ENCODE data around the gene HNRNPL. TPM values are rescaled to one million over a fixed set of nuclear protein-coding genes. Genes with fewer than 3 reads are reported as not detected.
"Not testable (repeated sequence)": the region's sequence is repeated elsewhere in the genome, so short reads cannot be mapped to it uniquely, and the experiment has no call there.

The HNRNPL gene
- total RNA-seq, 1 experiment from 2014 or later, result 281 TPM

DNA sequence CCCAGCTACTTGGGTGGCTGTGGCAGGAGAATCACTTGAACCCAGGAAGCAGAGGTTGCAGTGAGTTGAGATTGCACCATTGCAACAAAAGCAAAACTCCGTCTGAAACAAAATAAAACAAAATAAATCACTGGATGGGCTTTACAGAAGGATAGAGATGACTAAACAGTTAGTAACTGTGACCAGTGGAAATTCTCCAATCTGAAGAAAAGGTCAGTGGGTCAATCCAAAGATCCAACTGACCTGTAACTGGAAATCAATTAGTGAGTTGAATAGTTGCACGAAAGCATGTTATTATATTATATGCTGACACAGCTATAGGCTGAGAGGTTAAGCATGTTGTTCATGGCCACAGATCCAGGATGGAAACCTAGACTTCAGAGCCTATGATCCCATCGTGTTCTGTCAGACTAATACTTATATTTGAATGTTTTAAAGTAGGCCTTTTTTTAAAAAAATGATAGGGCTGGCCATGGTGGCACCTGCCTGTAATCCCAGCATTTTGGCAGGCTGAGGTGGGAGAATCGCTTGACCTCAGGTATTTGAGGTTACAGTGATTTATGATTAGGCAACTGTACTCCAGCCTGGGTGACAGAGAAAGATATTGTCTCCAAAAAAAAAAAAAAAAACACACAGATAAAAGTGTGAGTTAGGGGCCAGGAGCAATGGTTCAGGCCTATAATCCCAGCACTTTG lies 19.6 kb downstream of the HNRNPL start:
- no peak for DNase-seq (ENCODE audit: low spot score)

GRCh38 chr19:38829203-38829602 lies 20.6 kb downstream of the HNRNPL start:
- DNase-seq (ENCODE audit: low spot score), result not testable (repeated sequence)

DNA sequence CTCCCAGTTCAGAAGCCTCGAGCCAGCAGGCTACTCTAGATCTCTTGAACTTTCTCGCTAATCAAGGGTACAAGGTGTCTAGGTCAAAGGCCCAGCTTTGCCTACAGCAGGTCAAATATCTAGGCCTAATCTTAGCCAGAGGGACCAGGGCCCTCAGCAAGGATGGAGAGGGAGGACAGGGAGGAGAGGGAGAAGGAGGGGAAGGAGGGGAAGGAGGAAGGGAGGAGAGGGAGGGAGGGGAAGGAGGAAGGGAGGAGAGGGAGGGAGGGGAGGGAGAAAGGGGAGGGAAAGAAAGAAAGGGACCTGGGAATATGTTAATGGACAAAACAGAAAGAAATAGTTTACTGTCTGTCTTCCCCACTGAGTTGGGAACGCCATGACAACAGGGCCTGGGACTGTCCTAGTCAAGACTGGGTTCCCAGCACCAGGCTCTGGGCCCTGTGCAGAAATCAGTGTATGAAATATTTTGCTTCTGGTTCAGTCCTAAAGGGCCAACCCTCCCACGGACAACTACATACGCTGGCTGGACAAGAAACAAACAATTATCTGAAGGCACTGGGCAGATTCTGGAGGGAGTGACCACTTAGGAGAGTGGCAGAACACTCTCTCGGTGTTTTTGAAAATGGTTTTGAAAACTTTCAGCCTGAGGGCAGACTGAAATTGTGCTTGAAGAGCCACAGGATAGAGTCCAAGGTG lies 22.8 kb downstream of the HNRNPL start:
- DNase-seq (ENCODE audit: low spot score), result no peak

DNA sequence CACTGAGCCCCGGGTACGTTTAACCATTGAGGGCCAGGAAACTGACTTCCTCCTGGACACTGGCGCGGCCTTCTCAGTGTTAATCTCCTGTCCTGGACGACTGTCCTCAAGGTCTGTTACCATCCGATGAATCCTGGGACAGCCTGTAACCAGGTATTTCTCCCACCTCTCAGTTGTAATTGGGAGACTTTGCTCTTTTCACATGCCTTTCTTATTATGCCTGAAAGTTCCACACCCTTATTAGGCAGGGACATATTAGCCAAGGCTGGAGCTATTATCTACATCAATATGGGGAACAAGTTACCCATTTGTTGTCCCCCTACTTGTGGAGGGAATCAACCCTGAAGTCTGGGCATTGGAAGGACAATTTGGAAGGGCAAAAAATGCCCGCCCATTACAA lies 23.9 kb downstream of the HNRNPL start:
- DNase-seq (ENCODE audit: low spot score), result not testable (repeated sequence)

- DNase-seq (ENCODE audit: low spot score), result not testable (repeated sequence)
These were observed 28.5 kb downstream of the HNRNPL start for GRCh38 chr19:38821230-38821825.

DNA sequence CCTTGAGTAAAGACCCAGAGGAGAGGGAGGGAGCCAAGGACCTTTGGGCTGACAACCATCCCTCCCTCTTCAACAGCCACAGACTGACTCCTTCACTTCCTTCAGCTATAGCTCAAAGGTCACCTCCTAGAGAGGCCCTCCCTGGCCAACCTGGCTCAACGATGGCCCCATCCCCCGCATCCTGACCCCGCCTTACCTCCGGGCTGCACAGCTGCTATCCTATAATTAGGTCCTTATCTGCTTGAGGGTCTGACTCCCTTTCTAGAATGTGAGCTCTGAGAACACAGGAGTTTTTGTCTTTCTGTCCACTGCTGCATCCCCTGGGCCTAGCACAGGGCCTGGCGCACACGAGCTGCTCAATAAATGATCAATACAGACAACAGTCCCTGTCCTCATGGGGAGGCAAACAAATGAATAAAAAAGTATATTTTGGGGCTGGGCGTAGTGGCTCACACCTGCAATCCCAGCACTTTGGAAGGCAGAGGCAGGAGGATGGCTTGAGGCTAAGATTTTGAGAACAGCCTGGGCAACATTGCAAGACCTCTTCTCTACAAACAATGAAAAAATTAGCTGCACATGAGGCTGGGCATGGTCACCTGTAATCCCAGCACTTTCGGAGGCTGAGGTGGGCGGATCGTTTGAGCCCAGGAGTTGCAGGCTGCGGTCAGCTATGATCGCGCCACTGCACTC lies 30.4 kb downstream of the HNRNPL start:
- no peak for DNase-seq (ENCODE audit: low spot score)

- no peak for DNase-seq (ENCODE audit: low spot score)
These were observed 32.7 kb downstream of the HNRNPL start for GRCh38 chr19:38817081-38817480.

DNA sequence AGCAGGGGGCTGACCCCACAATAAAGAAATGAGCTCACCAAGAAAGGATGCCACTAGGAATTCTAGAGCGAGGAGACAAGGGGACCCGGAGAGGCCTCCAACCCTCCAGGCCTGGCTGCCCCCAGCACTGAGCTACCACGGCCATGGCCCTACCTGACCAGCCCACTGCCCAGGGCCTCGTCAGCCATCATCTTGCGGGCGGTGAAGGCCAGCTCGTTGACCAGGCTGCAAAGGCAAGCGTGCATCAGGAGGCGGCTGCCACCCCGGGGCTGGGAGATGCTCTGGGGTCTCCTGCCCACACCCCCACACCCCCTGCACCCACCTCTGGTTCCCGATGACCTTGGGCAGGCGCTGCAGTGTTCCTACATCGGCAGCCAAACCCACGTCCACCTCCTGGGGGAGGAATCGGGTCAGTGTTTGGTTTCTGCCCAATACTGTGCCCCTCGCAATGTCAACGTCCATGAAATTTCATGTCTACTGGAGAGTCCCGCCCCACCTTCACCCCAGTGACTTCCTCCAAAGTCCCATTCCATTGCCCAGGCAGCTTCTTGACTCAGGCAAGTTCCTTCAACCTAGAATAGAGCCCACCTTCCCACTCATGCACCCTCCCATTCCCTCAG lies 33.5 kb downstream of the HNRNPL start:
- DNase-seq (ENCODE audit: low spot score), result no peak

DNA sequence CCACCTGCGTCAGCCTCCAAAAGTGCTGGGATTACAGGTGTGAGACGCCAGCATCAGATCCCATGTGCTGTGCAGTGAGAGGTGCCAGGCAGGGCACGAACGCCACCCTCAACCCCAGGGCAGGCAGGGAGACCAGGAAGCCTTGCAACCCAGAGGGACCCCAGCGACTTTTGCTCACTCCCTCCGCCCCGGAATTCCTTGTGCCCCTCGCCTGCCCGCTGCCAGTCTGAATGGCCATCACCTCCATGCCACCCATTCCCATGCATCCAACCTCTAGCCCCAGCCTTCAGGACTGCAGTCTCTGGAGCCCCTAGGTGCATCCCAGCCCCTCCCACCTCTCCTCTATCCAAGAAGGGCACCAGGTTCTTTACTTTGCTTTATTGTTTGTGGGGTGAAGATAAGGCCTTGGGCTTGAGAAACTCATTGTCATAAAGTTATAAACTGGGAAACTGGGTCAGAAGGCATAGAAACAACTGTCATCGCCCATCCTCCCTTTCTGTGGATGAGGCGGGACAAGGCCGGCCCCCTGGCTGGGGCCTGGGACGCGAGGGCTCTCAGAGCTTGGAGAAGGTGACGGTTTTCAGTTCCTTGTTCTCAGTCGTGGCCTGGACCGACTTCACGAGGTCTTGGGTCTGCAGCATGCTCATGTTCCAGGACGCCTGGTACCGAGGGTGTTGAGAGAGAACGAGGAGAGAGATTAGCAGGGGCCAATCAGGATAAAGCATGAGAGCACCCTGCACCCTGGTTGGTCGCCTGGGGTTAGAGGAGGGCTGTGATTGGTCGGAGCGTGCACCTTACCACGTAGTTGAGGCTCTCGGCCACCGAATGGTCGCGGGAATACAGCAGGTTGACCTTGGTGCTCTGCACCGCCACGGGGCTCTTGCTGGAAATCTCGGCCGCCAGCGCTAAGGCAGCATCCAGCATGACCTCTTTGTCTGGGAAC lies 34.5 kb downstream of the HNRNPL start:
- DNase-seq (ENCODE audit: low spot score), result no peak

DNA sequence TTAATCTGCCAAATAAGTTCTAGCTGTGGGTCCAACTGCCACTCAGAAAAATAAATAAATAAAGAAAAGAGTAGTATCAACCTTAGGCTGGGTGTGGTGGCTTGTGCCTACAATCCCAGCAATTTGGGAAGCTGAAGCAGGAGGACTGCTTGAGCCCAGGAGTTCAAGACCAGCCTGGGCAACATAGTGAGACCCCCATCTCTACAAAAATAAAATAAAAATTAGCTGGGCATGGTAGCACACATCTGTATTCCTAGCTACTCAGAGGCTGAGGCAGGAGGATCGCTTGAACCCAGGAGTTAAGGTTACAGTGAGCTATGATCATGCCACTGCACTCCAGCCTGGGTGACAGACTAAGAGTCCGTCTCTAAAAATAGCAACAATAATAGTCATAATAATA lies 35.9 kb downstream of the HNRNPL start:
- DNase-seq (ENCODE audit: low spot score), result not testable (repeated sequence)

DNA sequence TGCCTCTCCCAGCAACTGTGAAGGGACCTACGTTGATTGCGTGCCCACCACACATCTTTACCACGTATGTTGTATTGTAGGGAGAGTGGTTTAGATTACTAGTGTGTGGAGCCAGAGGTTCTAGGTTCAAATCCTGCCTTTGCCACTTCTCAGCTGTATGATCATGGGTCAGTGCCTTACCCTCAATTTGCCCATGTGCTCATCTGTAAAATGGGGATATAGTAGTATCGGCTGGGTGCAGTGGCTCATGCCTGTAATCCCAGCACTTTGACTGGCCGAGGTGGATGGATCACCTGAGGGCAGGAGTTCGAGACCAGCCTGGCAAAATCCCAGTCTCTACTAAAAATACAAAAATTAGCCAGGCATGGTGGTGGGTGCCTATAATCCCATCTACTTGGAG lies 36.5 kb downstream of the HNRNPL start:
- DNase-seq (ENCODE audit: low spot score), result no peak

GRCh38 chr19:38812841-38813320 lies 36.9 kb downstream of the HNRNPL start, which contains the start of gene LGALS4:
Gene LGALS4 (minus strand): TSS chr19:38812945. CDS start chr19:38812886, 59 bp downstream.
- DNase-seq (ENCODE audit: low spot score), result no peak

DNA sequence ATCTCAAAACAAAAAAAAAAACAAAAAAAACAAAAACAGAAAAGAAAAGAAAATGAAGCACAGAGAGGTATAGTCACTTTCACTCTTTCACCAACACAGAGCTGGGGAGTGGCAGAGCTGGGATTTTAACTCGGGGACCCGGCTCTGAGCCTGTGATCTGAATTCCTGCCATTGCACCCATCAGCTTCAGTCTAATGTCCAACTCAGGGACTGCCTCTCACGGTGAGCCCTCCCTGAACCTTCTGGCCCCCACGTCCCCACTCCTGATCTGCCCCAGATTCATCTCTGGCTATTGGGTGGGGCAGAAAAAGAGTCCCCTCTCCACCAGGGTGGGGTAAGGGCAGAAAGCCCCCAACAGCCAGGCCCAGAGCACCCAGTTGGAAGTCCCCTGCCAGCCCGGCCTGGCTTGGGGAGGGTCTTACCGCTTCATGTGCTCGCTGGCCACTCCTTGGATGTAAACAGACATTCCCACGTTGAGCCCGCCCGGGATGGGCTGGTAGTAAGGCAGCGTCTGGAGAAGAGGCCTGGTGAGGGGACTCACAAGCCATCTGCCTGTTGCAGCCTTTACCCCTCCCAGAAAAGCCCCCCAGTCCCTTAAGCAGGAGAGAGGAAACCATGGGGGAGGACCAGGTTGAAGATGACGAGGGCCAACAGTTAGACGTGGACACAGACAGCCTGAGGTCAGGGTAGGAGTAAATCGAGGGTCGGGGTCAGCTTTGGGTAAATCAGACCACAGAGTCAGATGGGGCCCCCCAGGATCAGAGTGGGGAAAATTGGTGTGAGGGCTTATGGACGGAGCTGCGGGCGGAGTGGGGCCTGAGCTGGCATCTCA lies 37.6 kb downstream of the HNRNPL start:
- no peak for DNase-seq (ENCODE audit: low spot score)

GRCh38 chr19:38809592-38810252 lies 40.1 kb downstream of the HNRNPL start:
- DNase-seq (ENCODE audit: low spot score), result no peak

DNA sequence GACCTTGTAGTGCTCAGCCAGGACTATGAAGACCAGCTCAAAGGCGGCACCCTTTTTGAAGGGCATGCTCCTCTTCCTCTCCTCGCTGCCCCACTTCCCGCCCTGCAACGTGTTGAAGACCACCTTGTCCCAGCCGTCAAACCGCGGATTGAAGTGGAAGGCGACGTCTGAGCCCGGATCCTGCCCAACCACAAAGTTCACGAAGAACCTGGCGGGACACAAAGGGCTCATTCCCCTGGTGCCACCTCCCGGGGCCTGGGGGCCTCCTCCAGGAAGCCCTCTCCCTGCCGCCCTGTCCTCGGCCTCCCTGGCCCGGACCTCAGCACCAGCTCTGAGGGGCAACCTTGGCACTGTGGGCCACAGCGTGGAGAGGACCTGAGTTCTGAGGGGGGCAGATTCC lies 41.0 kb downstream of the HNRNPL start:
- DNase-seq (ENCODE audit: low spot score), result no peak

DNA sequence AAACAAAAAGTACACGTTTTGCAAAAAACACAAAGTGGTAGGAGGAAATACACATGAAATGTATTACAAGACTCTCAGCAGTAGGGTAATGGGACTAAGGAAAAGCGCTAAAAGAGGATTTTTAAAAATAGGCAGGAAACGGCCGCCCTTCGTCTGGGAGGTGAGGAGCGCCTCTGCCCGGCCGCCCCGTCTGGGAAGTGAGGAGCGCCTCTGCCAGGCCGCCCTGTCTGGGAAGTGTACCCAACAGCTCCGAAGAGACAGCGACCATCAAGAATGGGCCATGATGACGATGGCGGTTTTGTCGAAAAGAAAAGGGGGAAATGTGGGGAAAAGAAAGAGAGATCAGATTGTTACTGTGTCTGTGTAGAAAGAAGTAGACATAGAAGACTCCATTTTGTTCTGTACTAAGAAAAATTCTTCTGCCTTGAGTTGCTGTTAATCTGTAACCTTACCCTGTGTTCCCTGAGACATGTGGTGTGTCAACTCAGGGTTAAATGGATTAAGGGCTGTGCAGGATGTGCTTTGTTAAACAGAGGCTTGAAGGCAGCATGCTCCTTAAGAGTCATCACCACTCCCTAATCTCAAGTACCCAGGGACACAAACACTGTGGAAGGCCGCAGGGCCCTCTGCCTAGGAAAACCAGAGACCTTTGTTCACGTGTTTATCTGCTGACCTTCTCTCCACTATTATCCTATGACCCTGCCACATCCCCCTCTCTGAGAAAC lies 42.2 kb downstream of the HNRNPL start:
- not testable (repeated sequence) for DNase-seq (ENCODE audit: low spot score)

GRCh38 chr19:38806371-38806770 lies 43.4 kb downstream of the HNRNPL start:
- DNase-seq (ENCODE audit: low spot score), result no peak

GRCh38 chr19:38805180-38805579 lies 44.6 kb downstream of the HNRNPL start:
- DNase-seq (ENCODE audit: low spot score), result no peak

Measured in H4 (cell line).